GM10847 (cell line): ENCODE results near the gene RIPK3.

Source experiments
- POLR2A ChIP-seq: IDR thresholded peaks from 2 replicates; pipeline ENCODE4 v1.6.1; 2011; ENCODE audit not compliant: insufficient read length; ENCODE audit errors: extremely low read depth

RIPK3 gene

GRCh38 chr14:24361326-24361725 is 21.5 kb upstream of the RIPK3 start:
- no peak for TF ChIP-seq POLR2A

GRCh38 chr14:24360281-24360680 is 20.5 kb upstream of the RIPK3 start:
- TF ChIP-seq POLR2A = no peak

GRCh38 chr14:24356208-24356607 is 16.4 kb upstream of the RIPK3 start:
- TF ChIP-seq POLR2A = no peak

GRCh38 chr14:24355009-24355408 is 15.2 kb upstream of the RIPK3 start:
- TF ChIP-seq POLR2A = no peak

- TF ChIP-seq POLR2A = no peak
These were observed 14.0 kb upstream of the RIPK3 start for GRCh38 chr14:24353559-24354481.

- TF ChIP-seq POLR2A = no peak
These were observed 11.7 kb upstream of the RIPK3 start for GRCh38 chr14:24351517-24351916.

- no peak for TF ChIP-seq POLR2A
These were observed 10.0 kb upstream of the RIPK3 start for GRCh38 chr14:24349742-24350141.

- no peak for TF ChIP-seq POLR2A
These were observed 8.4 kb upstream of the RIPK3 start for GRCh38 chr14:24348186-24348585.

- TF ChIP-seq POLR2A = no peak
These were observed 7.3 kb upstream of the RIPK3 start for GRCh38 chr14:24347134-24347533.

GRCh38 chr14:24343795-24344660 is 4.2 kb upstream of the RIPK3 start:
- TF ChIP-seq POLR2A = no peak

- TF ChIP-seq POLR2A = no peak
These were observed 3.1 kb upstream of the RIPK3 start for GRCh38 chr14:24342889-24343288.

GRCh38 chr14:24340606-24341005 is 815 bp upstream of the RIPK3 start:
- TF ChIP-seq POLR2A = no peak

- no peak for TF ChIP-seq POLR2A
These were observed 948 bp downstream of the RIPK3 start for GRCh38 chr14:24338843-24339242.

- TF ChIP-seq POLR2A = no peak
These were observed 2.0 kb downstream of the RIPK3 start for GRCh38 chr14:24337824-24338175.

- no peak for TF ChIP-seq POLR2A
These were observed 2.5 kb downstream of the RIPK3 start for GRCh38 chr14:24337144-24337823.
